HepG2 (cell line): Measurements from ENCODE around the gene MYOZ1. TPM values are rescaled to one million over a fixed set of nuclear protein-coding genes. Genes with fewer than 3 reads are reported as not detected.
A peak's percentile ranks its signal among the peaks of the same experiment; 100 is the strongest.

Experiments used
- DPF2 ChIP-seq: sonication (generic); formaldehyde crosslinking; IDR thresholded peaks from 2 replicates; pipeline ENCODE4 v1.4.0; 2020; ENCODE audit warnings: mild to moderate bottlenecking, low read depth, missing genetic modification reagents, borderline replicate concordance
- LBX2 ChIP-seq: sonication (generic); formaldehyde crosslinking; IDR thresholded peaks from 2 replicates; pipeline ENCODE4 v1.5.0; 2020; ENCODE audit warnings: missing genetic modification reagents, mild to moderate bottlenecking, borderline replicate concordance
- POLR2AphosphoS5 ChIP-seq: IDR thresholded peaks from 2 replicates; pipeline ENCODE4 v1.6.1; 2012; ENCODE audit warnings: low read depth, low read length
- RXRA ChIP-seq: sonication (generic); formaldehyde crosslinking; IDR thresholded peaks from 2 replicates; pipeline ENCODE4 v1.5.1; 2020; ENCODE audit warnings: missing genetic modification reagents
- SRSF9 ChIP-seq: fragments of 200-400 bp; formaldehyde crosslinking; IDR thresholded peaks from 2 replicates; pipeline ENCODE4 v1.6.1; 2018; ENCODE audit warnings: borderline replicate concordance, mild to moderate bottlenecking, low read depth, low read length; ENCODE audit not compliant: insufficient read depth, poor library complexity, severe bottlenecking
- SSRP1 ChIP-seq: IDR thresholded peaks from 2 replicates; pipeline ENCODE4 v1.6.1; 2016; ENCODE audit warnings: control low read depth
- THAP9 ChIP-seq: sonication (generic); formaldehyde crosslinking; IDR thresholded peaks from 2 replicates; pipeline ENCODE4; 2020; ENCODE audit warnings: missing genetic modification reagents, mild to moderate bottlenecking, borderline replicate concordance
- TRIM24 ChIP-seq: sonication (generic); formaldehyde crosslinking; IDR thresholded peaks from 2 replicates; pipeline ENCODE4 v1.8.0; 2022; ENCODE audit warnings: mild to moderate bottlenecking, missing genetic modification reagents
- ZFP36L1 ChIP-seq: sonication (generic); formaldehyde crosslinking; IDR thresholded peaks from 2 replicates; pipeline ENCODE4 v1.8.0; 2022; ENCODE audit warnings: mild to moderate bottlenecking, missing genetic modification reagents, moderate library complexity
- ZNF253 ChIP-seq: sonication (generic); formaldehyde crosslinking; IDR thresholded peaks from 2 replicates; pipeline ENCODE4 v1.8.0; 2022; ENCODE audit warnings: mild to moderate bottlenecking, missing genetic modification reagents, borderline replicate concordance
- ZNF256 ChIP-seq: sonication (generic); formaldehyde crosslinking; conservative IDR thresholded peaks from 2 replicates; pipeline ENCODE4 v1.4.0; 2020; ENCODE audit warnings: missing genetic modification reagents
- ZNF383 ChIP-seq: sonication (generic); formaldehyde crosslinking; IDR thresholded peaks from 2 replicates; pipeline ENCODE4 v1.4.0; 2020; ENCODE audit warnings: missing genetic modification reagents, mild to moderate bottlenecking, borderline replicate concordance
- ZNF407 ChIP-seq: sonication (generic); formaldehyde crosslinking; IDR thresholded peaks from one replicate; pipeline ENCODE4 v1.5.1; 2020; ENCODE audit warnings: mild to moderate bottlenecking, missing genetic modification reagents; ENCODE audit errors: not compliant biosample characterization
- ZNF512 ChIP-seq: sonication (generic); formaldehyde crosslinking; IDR thresholded peaks from 2 replicates; pipeline ENCODE4 v1.4.0; 2020; ENCODE audit warnings: mild to moderate bottlenecking, missing genetic modification reagents
- ZNF878 ChIP-seq: sonication (generic); formaldehyde crosslinking; IDR thresholded peaks from 2 replicates; pipeline ENCODE4 v1.8.1; 2023; ENCODE audit warnings: mild to moderate bottlenecking, missing genetic modification reagents, moderate library complexity
- polyA plus RNA-seq, 8 experiments: library from polyadenylated mRNA; depleted of rRNA in 3 of 8; stranded (reverse) in 7 of 8; unstranded in 1 of 8; fragments of >200 nt; fragmentation: Illumina TruSeq in 4 of 8; extraction: Trizol in 4 of 8; gene quantifications; 2 replicates each; pipeline versions ENCODE4 v1.2.1 to v1.2.3, GENCODE V29; 2011 to 2016; ENCODE audit warnings: low read depth in 4 of 8, missing spikeins in 1 of 8, mixed read lengths in 1 of 8; ENCODE audit not compliant: insufficient read depth in 1 of 8
- total RNA-seq, 5 experiments: library from RNA; depleted of rRNA; stranded (reverse); fragments of >200 nt; fragmentation: Illumina TruSeq; extraction: Trizol; gene quantifications; 2 replicates each; pipeline ENCODE4 v1.2.3, GENCODE V29; 2016; ENCODE audit warnings: low read depth in 1 of 5

Gene MYOZ1
- total and polyA plus RNA-seq, 2 of the 13 experiments (the other 11 are each of a cell fraction or from before 2014, with no cell fraction given), result not detected

- no peak for TF ChIP-seq ZNF407 (CRISPR knock-in tag)
- TF ChIP-seq ZNF878 (CRISPR knock-in tag), result no peak
- no peak for TF ChIP-seq TRIM24
- TF ChIP-seq POLR2AphosphoS5, result peak; percentile 93
- TF ChIP-seq ZNF383 (CRISPR knock-in tag), result no peak
- TF ChIP-seq ZNF512 (CRISPR knock-in tag), result no peak
- TF ChIP-seq ZNF256 (CRISPR knock-in tag), result no peak
- peak; percentile 38; the same call in 1 of the 2 replicates for TF ChIP-seq THAP9 (CRISPR knock-in tag)
- no peak for TF ChIP-seq DPF2
- TF ChIP-seq SSRP1 (CRISPR knock-in tag), result no peak
- TF ChIP-seq SRSF9, result no peak
- 0 out of 2 replicates have a peak, but pooled peaks have one; percentile 33 for TF ChIP-seq RXRA (CRISPR knock-in tag)
- TF ChIP-seq ZNF253, result no peak
- TF ChIP-seq LBX2 (CRISPR knock-in tag), result no peak
- TF ChIP-seq ZFP36L1 (CRISPR knock-in tag), result no peak
Observed at GRCh38 chr10:73625884-73626752, 15.2 kb downstream of the MYOZ1 start (continued).
